Measurements from ENCODE around the gene KLHL25. TPM values are rescaled to one million over a fixed set of nuclear protein-coding genes. Genes with fewer than 3 reads are reported as not detected.

The KLHL25 gene
- total and polyA plus RNA-seq, 2 of the 8 experiments (the other 6 are each of a cell fraction or from before 2014, with no cell fraction given): 16.5 to 22.0 TPM

GRCh38 chr15:85742186-85742821 is 52.4 kb downstream of the KLHL25 start:
- no peak overlapping the region for H3K4me2 ChIP-seq (ENCODE audit: insufficient read depth in 1 of 2, low read depth in 2 of 2, low read length in 2 of 2)
- no peak overlapping the region for H2BK5ac ChIP-seq (ENCODE audit: low read depth, low read length)
- H3K36me3 ChIP-seq (ENCODE audit: control insufficient read depth in 2 of 4, insufficient read depth in 4 of 4, low read length in 3 of 4): peaks cover 3 to 30% (median 18%) of the 10 kb centered on the region in 4 experiments; a peak in 7 of 8 replicates
- no peak overlapping the region for H4K5ac ChIP-seq (ENCODE audit: insufficient read length, low read depth, low read length)
- H3K56ac ChIP-seq (replicated peaks; ENCODE audit: insufficient read length, low read depth, low read length): no peak overlapping the region
- 92% methylated on average over 8 of the region's 8 CpGs; no CpG with 5 or more reads in 1 of the 2 experiments for WGBS, 2 experiments (ENCODE audit: extremely low coverage in 1 of 2, insufficient coverage in 1 of 2, insufficient read length in 1 of 2, insufficient replicate concordance in 2 of 2, low coverage in 1 of 2, low lambda C conversion rate in 2 of 2, missing lambda C conversion rate in 1 of 2)
- no peak overlapping the region for H2BK20ac ChIP-seq (ENCODE audit: low read length)
- no peaks in the 10 kb centered on the region for H3K79me2 ChIP-seq (ENCODE audit: control insufficient read depth in 1 of 2, insufficient read depth in 2 of 2, low read length in 2 of 2)
- no peak overlapping the region for H2BK15ac ChIP-seq (ENCODE audit: low read length)
- H4K91ac ChIP-seq (replicated peaks; ENCODE audit: insufficient read length, low read length): no peak overlapping the region
- ChIA-PET POLR2A (ENCODE audit: partially characterized antibody) (interaction anchor here (1.0 to 1.5 kb wide), 2 partner anchors 9 to 52 kb away, joined by 3 to 7 read pairs; partner anchors contain the start of gene KLHL25), CTCF (ENCODE audit: partially characterized antibody) (interaction anchor here (0.5 to 4.4 kb wide), 10 partner anchors 9 to 141 kb away, joined by 3 to 20 read pairs (median 4); no protein-coding TSS in a partner anchor)
- no peak overlapping the region for H3K4ac ChIP-seq (replicated peaks; ENCODE audit: insufficient read length, low read depth, low read length)
- H2AK5ac ChIP-seq (ENCODE audit: low read depth, low read length): no peak overlapping the region
- DNase-seq (ENCODE audit: low read depth in 1 of 2, low spot score in 2 of 2): no peak
- H3K27ac ChIP-seq (ENCODE audit: low read depth, low read length): no peak overlapping the region
- H3K14ac ChIP-seq (ENCODE audit: insufficient read length): no peak overlapping the region
- peaks cover 0 to 4% (median 0%) of the 10 kb centered on the region in 4 experiments; a peak in 2 of 7 replicates for H3K4me1 ChIP-seq (replicated peaks in 1 of 4; ENCODE audit: control insufficient read depth in 3 of 4, insufficient read depth in 4 of 4, low read length in 3 of 4)
- no peak for FAIRE-seq
- H3K79me1 ChIP-seq (ENCODE audit: low read depth, low read length): no peaks in the 10 kb centered on the region
- H2AFZ ChIP-seq (ENCODE audit: low read length): no peak overlapping the region
- H4K20me1 ChIP-seq (replicated peaks in 1 of 2; ENCODE audit: control insufficient read depth in 1 of 2, insufficient read depth in 2 of 2, low read length in 2 of 2): peaks cover 0 to 2% of the 10 kb centered on the region in 2 experiments
- no peaks in the 10 kb centered on the region for H3K27me3 ChIP-seq (replicated peaks in 1 of 4; ENCODE audit: control insufficient read depth in 3 of 4, extremely low read depth in 1 of 4, insufficient read depth in 3 of 4, low read length in 3 of 4)
- no peak overlapping the region for H3K18ac ChIP-seq (ENCODE audit: extremely low read depth, low read length)
- no peak overlapping the region for H3K23ac ChIP-seq (ENCODE audit: insufficient read length)
- H2BK120ac ChIP-seq (replicated peaks; ENCODE audit: low read depth, low read length): no peak overlapping the region
- H3K9me3 ChIP-seq (ENCODE audit: insufficient read depth in 2 of 2, low read depth in 1 of 2, low read length in 1 of 2): no peaks in the 10 kb centered on the region
- no peak overlapping the region for H2BK12ac ChIP-seq (ENCODE audit: low read depth, low read length)
- H3K9ac ChIP-seq (replicated peaks in 1 of 4; ENCODE audit: extremely low read depth in 1 of 4, low read depth in 3 of 4, low read length in 3 of 4): no peak overlapping the region
- no peak overlapping the region for H3K4me3 ChIP-seq (ENCODE audit: extremely low read depth in 1 of 4, insufficient read depth in 2 of 4, low read depth in 3 of 4, low read length in 4 of 4)
- H3K23me2 ChIP-seq (ENCODE audit: low read depth, low read length): no peaks in the 10 kb centered on the region
- TF ChIP-seq YY1 (IDR thresholded peaks at IDR 0.05; ENCODE audit: low read depth, low read length) (no peak), POLR2A (IDR thresholded peaks at IDR 0.05; ENCODE audit: control extremely low read depth in 1 of 2, low read depth in 2 of 2, low read length in 2 of 2) (0 out of 3 replicates have a peak, but pooled peaks of 1 of the 2 experiments have one; percentile 25)
- H4K8ac ChIP-seq (ENCODE audit: extremely low read depth, insufficient read depth, low read length): no peak overlapping the region
